Measurements from ENCODE around the gene LSS.
"Not testable (repeated sequence)": the region's sequence is repeated elsewhere in the genome, so short reads cannot be mapped to it uniquely, and the experiment has no call there.

GRCh38 chr21:46200877-46201803 lies 27.4 kb downstream of the LSS start:
- TF ChIP-seq CTCF, POLR2A, EP300 (IDR thresholded peaks at IDR 0.05): not testable (repeated sequence)
